Cardiac muscle cell (in vitro differentiated cells and primary cell): ENCODE results near the gene PRPF6. TPM values are rescaled to one million over a fixed set of nuclear protein-coding genes. Genes with fewer than 3 reads are reported as not detected.

Experiments used
- DNase-seq, 2 donors: peaks; one replicate each; pipeline versions ENCODE4 v3.0.0 to v3.0.0-alpha.2; 2010 to 2017; ENCODE audit warnings: low read depth in 1 of 2, low spot score in 1 of 2
- H3K27ac ChIP-seq: fragments of 200-600 bp; sonication (generic); 2 replicates; pipeline ENCODE4 v1.5.1; 2016
- H3K27me3 ChIP-seq: fragments of 200-600 bp; sonication (generic); 2 replicates; pipeline ENCODE4 v1.6.0; 2016; ENCODE audit warnings: control low read depth
- H3K36me3 ChIP-seq: fragments of 200-600 bp; sonication (generic); 2 replicates; pipeline ENCODE4 v1.5.1; 2016; ENCODE audit warnings: control low read depth
- H3K4me1 ChIP-seq: fragments of 200-600 bp; sonication (generic); 2 replicates; pipeline ENCODE4 v1.8.1; 2017; ENCODE audit warnings: low read depth, mild to moderate bottlenecking, mixed run types
- H3K4me3 ChIP-seq: fragments of 200-600 bp; sonication (generic); 2 replicates; pipeline ENCODE4 v1.5.1; 2016; ENCODE audit warnings: mild to moderate bottlenecking
- H3K9me3 ChIP-seq: fragments of 200-600 bp; sonication (generic); 2 replicates; pipeline ENCODE4 v1.5.1; 2017; ENCODE audit warnings: low read depth, mild to moderate bottlenecking, control low read depth
- CTCF ChIP-seq: IDR thresholded peaks from 2 replicates; pipeline ENCODE4 v1.5.1; 2012; ENCODE audit warnings: low read depth, mild to moderate bottlenecking, low read length
- polyA plus RNA-seq: library from polyadenylated mRNA; unstranded; fragments of >200 nt; fragmentation: Nextera tagmentation; extraction: Ambion mirVana; gene quantifications from 2 replicates; pipeline ENCODE4 v1.2.1, GENCODE V29; 2016
- total RNA-seq: library from RNA; depleted of rRNA; stranded (reverse); fragments of >200 nt; gene quantifications from 2 replicates; pipeline ENCODE4 v1.2.3, GENCODE V29; 2016

Gene PRPF6
- total and polyA plus RNA-seq, 2 experiments from 2014 or later = 67.6 to 73.5 TPM

DNA sequence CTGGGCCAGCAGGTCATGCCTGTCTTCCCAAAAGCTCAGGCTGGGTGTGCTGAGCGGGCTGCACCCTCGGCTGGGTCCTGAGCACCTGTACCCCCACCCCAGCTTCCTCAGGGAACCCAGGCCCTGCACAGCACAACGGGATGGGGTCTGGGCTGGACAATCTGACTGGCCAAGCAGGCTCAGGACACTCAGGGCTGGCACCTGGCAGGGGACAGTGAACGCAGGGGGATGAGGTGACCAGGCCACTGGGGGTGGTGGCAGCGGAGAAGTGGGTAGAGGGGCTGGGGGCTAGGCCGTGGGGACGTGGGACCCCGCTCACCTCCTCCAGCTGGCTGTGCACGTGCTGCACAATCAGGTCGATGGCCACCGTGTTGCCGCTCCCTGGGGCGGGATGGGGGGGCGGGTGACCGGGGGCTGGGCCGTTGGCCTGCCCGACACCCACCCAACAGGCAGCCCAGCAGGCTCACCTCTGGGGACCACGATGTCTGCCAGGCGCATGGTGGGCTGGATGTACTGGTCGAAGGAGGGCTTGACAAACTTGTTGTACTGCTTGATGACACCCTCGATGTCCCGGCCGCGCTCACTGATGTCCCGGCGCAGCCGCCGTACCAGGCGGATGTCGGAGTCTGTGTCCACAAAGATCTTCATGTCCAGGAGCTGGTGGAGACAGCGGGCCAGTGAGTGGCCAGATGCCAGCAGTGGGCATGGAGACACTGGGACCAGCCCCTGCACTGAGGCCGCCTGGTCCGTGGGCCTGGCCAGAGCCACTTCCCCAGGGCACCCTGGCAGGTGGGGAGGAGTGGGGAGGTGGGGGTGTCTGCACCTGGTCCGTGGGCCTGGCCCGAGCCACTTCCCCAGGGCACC lies 36.6 kb upstream of the PRPF6 start:
- TF ChIP-seq CTCF = no peak
- peaks cover 2% of the 10 kb centered on the region for H3K4me1 ChIP-seq
- peaks cover 24% of the 10 kb centered on the region for H3K36me3 ChIP-seq

DNA sequence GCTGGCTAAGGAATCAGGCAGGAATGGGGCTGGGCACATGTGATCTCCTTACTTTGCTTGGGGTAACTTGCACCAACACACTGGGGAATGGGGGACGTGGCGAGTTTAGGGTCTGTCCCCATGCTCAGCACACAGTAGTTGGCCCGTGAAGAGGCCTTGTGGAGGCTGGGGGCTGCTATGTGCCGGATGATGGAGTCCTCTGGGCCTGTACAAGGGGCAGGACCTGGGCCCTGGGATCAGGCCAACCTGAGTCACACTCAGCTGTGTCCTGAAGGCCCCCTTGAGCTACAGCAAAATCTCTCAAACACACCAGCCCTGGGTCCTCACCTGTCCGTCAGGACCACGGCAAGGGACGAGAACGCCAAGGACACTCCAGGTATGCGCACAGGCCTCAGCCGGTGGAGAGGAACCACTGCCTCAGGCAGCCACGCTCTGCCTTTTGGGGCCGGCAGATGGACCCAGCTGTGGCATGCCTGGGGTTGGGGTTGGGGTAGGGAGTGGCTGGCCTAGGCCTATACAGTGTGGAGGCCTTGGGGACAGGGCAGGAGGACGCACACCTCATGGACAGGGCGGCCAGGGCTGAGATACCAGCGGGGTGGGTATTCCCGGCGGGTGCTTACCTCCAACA lies 35.8 kb upstream of the PRPF6 start:
- Histone ChIP-seq H3K27ac (no peak overlapping the region), H3K4me1 (peaks cover 10% of the 10 kb centered on the region), H3K4me3 (no peak overlapping the region), H3K9me3 (no peaks in the 10 kb centered on the region), H3K36me3 (peaks cover 23% of the 10 kb centered on the region), H3K27me3 (no peaks in the 10 kb centered on the region)
- no peak for DNase-seq
- no peak for TF ChIP-seq CTCF

More for the DNA sequence above, 36.6 kb upstream of the PRPF6 start:
- Histone ChIP-seq H3K4me3 (no peak overlapping the region), H3K27me3 (no peaks in the 10 kb centered on the region), H3K9me3 (no peaks in the 10 kb centered on the region), H3K27ac (no peak overlapping the region)
- no peak for DNase-seq

DNA sequence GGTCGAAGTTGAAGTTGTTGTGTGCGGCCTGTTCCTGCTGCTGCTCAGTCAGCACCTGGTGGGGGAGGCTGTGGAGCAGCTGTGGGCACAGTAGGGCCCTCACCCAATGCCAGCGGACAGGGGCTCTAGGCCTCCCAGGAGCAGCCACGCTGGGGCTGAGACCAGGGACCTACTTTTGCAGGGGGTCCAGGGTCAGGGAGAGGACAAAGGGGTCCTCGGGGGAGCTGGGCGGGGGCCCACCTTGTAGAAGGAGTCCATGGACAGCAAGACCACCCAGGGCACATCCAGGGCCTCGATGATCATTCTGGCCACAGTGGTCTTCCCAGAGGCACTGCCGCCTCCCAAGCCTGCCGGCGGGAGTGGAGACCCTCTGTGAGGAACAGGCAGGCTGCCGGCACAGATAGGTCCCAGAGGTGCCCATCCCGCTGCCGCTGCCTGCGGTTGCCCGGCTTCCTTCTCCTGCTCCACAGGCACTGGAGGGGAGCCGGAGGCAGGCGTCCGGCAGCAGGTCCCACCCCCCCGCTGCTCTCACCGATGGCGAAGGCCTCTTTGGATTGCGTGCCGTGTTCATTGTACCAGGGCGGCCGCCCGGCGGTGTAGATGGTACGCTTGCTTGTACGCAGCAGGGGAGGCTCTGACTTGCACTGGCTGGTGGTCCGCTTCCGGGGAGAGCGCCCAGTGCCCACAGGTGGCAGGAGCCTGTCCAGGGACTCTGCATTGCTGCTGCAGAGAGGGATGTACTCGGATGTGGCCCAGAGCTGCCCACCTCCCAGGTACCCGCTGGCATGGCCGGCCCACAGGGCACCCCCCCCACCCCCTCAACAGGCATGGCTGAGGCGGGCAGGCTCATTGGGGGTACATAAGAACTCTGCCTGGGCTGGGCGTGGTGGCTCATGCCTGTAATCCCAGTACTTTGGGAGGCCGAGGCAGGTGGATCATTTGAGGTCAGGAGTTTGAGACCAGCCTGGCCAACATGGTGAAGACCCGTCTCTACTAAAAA lies 34.7 kb upstream of the PRPF6 start:
- H3K27me3 ChIP-seq = no peaks in the 10 kb centered on the region
- no peak overlapping the region for H3K27ac ChIP-seq
- no peaks in the 10 kb centered on the region for H3K9me3 ChIP-seq
- peaks cover 21% of the 10 kb centered on the region for H3K4me1 ChIP-seq
- H3K4me3 ChIP-seq = no peak overlapping the region
- TF ChIP-seq CTCF = no peak
- no peak for DNase-seq
- H3K36me3 ChIP-seq = peaks cover 17% of the 10 kb centered on the region

- Histone ChIP-seq H3K27me3 (no peaks in the 10 kb centered on the region), H3K36me3 (peaks cover 17% of the 10 kb centered on the region), H3K9me3 (no peaks in the 10 kb centered on the region), H3K27ac (no peak overlapping the region), H3K4me1 (peaks cover 28% of the 10 kb centered on the region), H3K4me3 (no peak overlapping the region)
- DNase-seq = no peak
- no peak for TF ChIP-seq CTCF
These were observed 33.8 kb upstream of the PRPF6 start for GRCh38 chr20:63946986-63947637.
